ENCODE measurements around the gene NEB.

NEB gene

GRCh38 chr2:151775057-151775740 lies 40.9 kb upstream of the NEB start:
- Histone ChIP-seq H3K27ac (ENCODE audit: low read depth, low read length) (no peak overlapping the region), H3K9me3 (ENCODE audit: control insufficient read depth in 1 of 2, low read length in 2 of 2) (no peaks in the 10 kb centered on the region), H3K4me3 (ENCODE audit: low read depth in 1 of 2, low read length in 2 of 2) (no peak overlapping the region), H3K27me3 (ENCODE audit: control insufficient read depth in 1 of 2, insufficient read depth in 2 of 2, low read length in 2 of 2) (no peaks in the 10 kb centered on the region), H3K4me1 (ENCODE audit: control insufficient read depth in 1 of 2, insufficient read depth in 2 of 2, low read length in 2 of 2) (no peaks in the 10 kb centered on the region), H3K9ac (ENCODE audit: low read depth in 1 of 2, low read length in 2 of 2) (no peak overlapping the region), H3K36me3 (ENCODE audit: control insufficient read depth in 1 of 2, insufficient read depth in 2 of 2, low read length in 2 of 2) (peaks cover 0 to 9% of the 10 kb centered on the region in 2 donors)

- H3K36me3 ChIP-seq (ENCODE audit: control insufficient read depth in 1 of 2, insufficient read depth in 2 of 2, low read length in 2 of 2) = peaks cover 0 to 3% of the 10 kb centered on the region in 2 donors
- H3K9me3 ChIP-seq (ENCODE audit: control insufficient read depth in 1 of 2, low read length in 2 of 2) = no peaks in the 10 kb centered on the region
- no peaks in the 10 kb centered on the region for H3K4me1 ChIP-seq (ENCODE audit: control insufficient read depth in 1 of 2, insufficient read depth in 2 of 2, low read length in 2 of 2)
- H3K27ac ChIP-seq (ENCODE audit: low read depth, low read length) = no peak overlapping the region
- no peaks in the 10 kb centered on the region for H3K27me3 ChIP-seq (ENCODE audit: control insufficient read depth in 1 of 2, insufficient read depth in 2 of 2, low read length in 2 of 2)
- H3K4me3 ChIP-seq (ENCODE audit: low read depth in 1 of 2, low read length in 2 of 2) = no peak overlapping the region
- no peak overlapping the region for H3K9ac ChIP-seq (ENCODE audit: low read depth in 1 of 2, low read length in 2 of 2)
Observed at GRCh38 chr2:151774506-151774905, 40.2 kb upstream of the NEB start.

- H3K27ac ChIP-seq (ENCODE audit: low read depth, low read length) = no peak overlapping the region
- no peak overlapping the region for H3K4me3 ChIP-seq (ENCODE audit: low read depth in 1 of 2, low read length in 2 of 2)
Observed at GRCh38 chr2:151771599-151772358, 37.5 kb upstream of the NEB start.

GRCh38 chr2:151770995-151771394 lies 36.7 kb upstream of the NEB start:
- H3K4me1 ChIP-seq (ENCODE audit: control insufficient read depth in 1 of 2, insufficient read depth in 2 of 2, low read length in 2 of 2) = no peaks in the 10 kb centered on the region
- no peaks in the 10 kb centered on the region for H3K27me3 ChIP-seq (ENCODE audit: control insufficient read depth in 1 of 2, insufficient read depth in 2 of 2, low read length in 2 of 2)
- no peak overlapping the region for H3K27ac ChIP-seq (ENCODE audit: low read depth, low read length)
- H3K36me3 ChIP-seq (ENCODE audit: control insufficient read depth in 1 of 2, insufficient read depth in 2 of 2, low read length in 2 of 2) = no peaks in the 10 kb centered on the region
- no peak overlapping the region for H3K9ac ChIP-seq (ENCODE audit: low read depth in 1 of 2, low read length in 2 of 2)
- H3K4me3 ChIP-seq (ENCODE audit: low read depth in 1 of 2, low read length in 2 of 2) = no peak overlapping the region
- H3K9me3 ChIP-seq (ENCODE audit: control insufficient read depth in 1 of 2, low read length in 2 of 2) = no peaks in the 10 kb centered on the region

More at GRCh38 chr2:151771599-151772358, 37.5 kb upstream of the NEB start:
- no peaks in the 10 kb centered on the region for H3K9me3 ChIP-seq (ENCODE audit: control insufficient read depth in 1 of 2, low read length in 2 of 2)
- H3K27me3 ChIP-seq (ENCODE audit: control insufficient read depth in 1 of 2, insufficient read depth in 2 of 2, low read length in 2 of 2) = no peaks in the 10 kb centered on the region
- no peaks in the 10 kb centered on the region for H3K4me1 ChIP-seq (ENCODE audit: control insufficient read depth in 1 of 2, insufficient read depth in 2 of 2, low read length in 2 of 2)
- no peak overlapping the region for H3K9ac ChIP-seq (ENCODE audit: low read depth in 1 of 2, low read length in 2 of 2)
- no peaks in the 10 kb centered on the region for H3K36me3 ChIP-seq (ENCODE audit: control insufficient read depth in 1 of 2, insufficient read depth in 2 of 2, low read length in 2 of 2)

- H3K27me3 ChIP-seq (ENCODE audit: control insufficient read depth in 1 of 2, insufficient read depth in 2 of 2, low read length in 2 of 2) = no peaks in the 10 kb centered on the region
- H3K4me1 ChIP-seq (ENCODE audit: control insufficient read depth in 1 of 2, insufficient read depth in 2 of 2, low read length in 2 of 2) = no peaks in the 10 kb centered on the region
- H3K9ac ChIP-seq (ENCODE audit: low read depth in 1 of 2, low read length in 2 of 2) = no peak overlapping the region
- no peaks in the 10 kb centered on the region for H3K36me3 ChIP-seq (ENCODE audit: control insufficient read depth in 1 of 2, insufficient read depth in 2 of 2, low read length in 2 of 2)
- H3K9me3 ChIP-seq (ENCODE audit: control insufficient read depth in 1 of 2, low read length in 2 of 2) = no peaks in the 10 kb centered on the region
- H3K4me3 ChIP-seq (ENCODE audit: low read depth in 1 of 2, low read length in 2 of 2) = no peak overlapping the region
- no peak overlapping the region for H3K27ac ChIP-seq (ENCODE audit: low read depth, low read length)
Observed at GRCh38 chr2:151769606-151770005, 35.3 kb upstream of the NEB start.

- Histone ChIP-seq H3K36me3 (ENCODE audit: control insufficient read depth in 1 of 2, insufficient read depth in 2 of 2, low read length in 2 of 2) (no peaks in the 10 kb centered on the region), H3K4me3 (ENCODE audit: low read depth in 1 of 2, low read length in 2 of 2) (no peak overlapping the region), H3K9me3 (ENCODE audit: control insufficient read depth in 1 of 2, low read length in 2 of 2) (no peaks in the 10 kb centered on the region), H3K4me1 (ENCODE audit: control insufficient read depth in 1 of 2, insufficient read depth in 2 of 2, low read length in 2 of 2) (no peaks in the 10 kb centered on the region), H3K27ac (ENCODE audit: low read depth, low read length) (no peak overlapping the region), H3K9ac (ENCODE audit: low read depth in 1 of 2, low read length in 2 of 2) (no peak overlapping the region), H3K27me3 (ENCODE audit: control insufficient read depth in 1 of 2, insufficient read depth in 2 of 2, low read length in 2 of 2) (no peaks in the 10 kb centered on the region)
Observed at GRCh38 chr2:151767536-151767935, 33.3 kb upstream of the NEB start.

- no peak overlapping the region for H3K27ac ChIP-seq (ENCODE audit: low read depth, low read length)
Observed at GRCh38 chr2:151766437-151767153, 32.3 kb upstream of the NEB start.

GRCh38 chr2:151765760-151766410 lies 31.6 kb upstream of the NEB start:
- H3K4me1 ChIP-seq (ENCODE audit: control insufficient read depth in 1 of 2, insufficient read depth in 2 of 2, low read length in 2 of 2) = no peaks in the 10 kb centered on the region
- H3K27ac ChIP-seq (ENCODE audit: low read depth, low read length) = no peak overlapping the region
- no peaks in the 10 kb centered on the region for H3K36me3 ChIP-seq (ENCODE audit: control insufficient read depth in 1 of 2, insufficient read depth in 2 of 2, low read length in 2 of 2)
- no peak overlapping the region for H3K9ac ChIP-seq (ENCODE audit: low read depth in 1 of 2, low read length in 2 of 2)
- no peak overlapping the region for H3K4me3 ChIP-seq (ENCODE audit: low read depth in 1 of 2, low read length in 2 of 2)
- H3K9me3 ChIP-seq (ENCODE audit: control insufficient read depth in 1 of 2, low read length in 2 of 2) = no peaks in the 10 kb centered on the region
- H3K27me3 ChIP-seq (ENCODE audit: control insufficient read depth in 1 of 2, insufficient read depth in 2 of 2, low read length in 2 of 2) = no peaks in the 10 kb centered on the region

More at GRCh38 chr2:151766437-151767153, 32.3 kb upstream of the NEB start:
- Histone ChIP-seq H3K4me3 (ENCODE audit: low read depth in 1 of 2, low read length in 2 of 2) (no peak overlapping the region), H3K36me3 (ENCODE audit: control insufficient read depth in 1 of 2, insufficient read depth in 2 of 2, low read length in 2 of 2) (no peaks in the 10 kb centered on the region), H3K9me3 (ENCODE audit: control insufficient read depth in 1 of 2, low read length in 2 of 2) (no peaks in the 10 kb centered on the region), H3K4me1 (ENCODE audit: control insufficient read depth in 1 of 2, insufficient read depth in 2 of 2, low read length in 2 of 2) (no peaks in the 10 kb centered on the region), H3K27me3 (ENCODE audit: control insufficient read depth in 1 of 2, insufficient read depth in 2 of 2, low read length in 2 of 2) (no peaks in the 10 kb centered on the region), H3K9ac (ENCODE audit: low read depth in 1 of 2, low read length in 2 of 2) (no peak overlapping the region)

- no peak overlapping the region for H3K27ac ChIP-seq (ENCODE audit: low read depth, low read length)
- H3K27me3 ChIP-seq (ENCODE audit: control insufficient read depth in 1 of 2, insufficient read depth in 2 of 2, low read length in 2 of 2) = no peaks in the 10 kb centered on the region
- H3K9me3 ChIP-seq (ENCODE audit: control insufficient read depth in 1 of 2, low read length in 2 of 2) = no peaks in the 10 kb centered on the region
- no peak overlapping the region for H3K9ac ChIP-seq (ENCODE audit: low read depth in 1 of 2, low read length in 2 of 2)
- H3K4me1 ChIP-seq (ENCODE audit: control insufficient read depth in 1 of 2, insufficient read depth in 2 of 2, low read length in 2 of 2) = no peaks in the 10 kb centered on the region
- H3K36me3 ChIP-seq (ENCODE audit: control insufficient read depth in 1 of 2, insufficient read depth in 2 of 2, low read length in 2 of 2) = no peaks in the 10 kb centered on the region
- H3K4me3 ChIP-seq (ENCODE audit: low read depth in 1 of 2, low read length in 2 of 2) = no peak overlapping the region
Observed at GRCh38 chr2:151762694-151763093, 28.4 kb upstream of the NEB start.

- Histone ChIP-seq H3K36me3 (ENCODE audit: control insufficient read depth in 1 of 2, insufficient read depth in 2 of 2, low read length in 2 of 2) (no peaks in the 10 kb centered on the region), H3K4me3 (ENCODE audit: low read depth in 1 of 2, low read length in 2 of 2) (no peak overlapping the region), H3K27me3 (ENCODE audit: control insufficient read depth in 1 of 2, insufficient read depth in 2 of 2, low read length in 2 of 2) (no peaks in the 10 kb centered on the region), H3K27ac (ENCODE audit: low read depth, low read length) (no peak overlapping the region), H3K9me3 (ENCODE audit: control insufficient read depth in 1 of 2, low read length in 2 of 2) (no peaks in the 10 kb centered on the region), H3K9ac (ENCODE audit: low read depth in 1 of 2, low read length in 2 of 2) (no peak overlapping the region), H3K4me1 (ENCODE audit: control insufficient read depth in 1 of 2, insufficient read depth in 2 of 2, low read length in 2 of 2) (no peaks in the 10 kb centered on the region)
Observed at GRCh38 chr2:151761687-151762086, 27.4 kb upstream of the NEB start.
